Memory B cell (primary cell): ENCODE data around the gene OMP.

Experiments used
- ATAC-seq: fragments of 150-1000 bp; cut with Tn5 transposase; 2 replicates; pipeline ENCODE4 v1.10.0; 2021; ENCODE audit warnings: low read depth, mild to moderate bottlenecking, moderate library complexity
- DNase-seq, 2 donors: peaks; one replicate each; pipeline ENCODE4 v3.0.0; 2022; ENCODE audit warnings: low spot score in 2 of 2
- H3K27ac Mint-ChIP-seq: one replicate; pipeline ENCODE4 v1.8.0; 2022; ENCODE audit warnings: mild to moderate bottlenecking, moderate library complexity, mixed read lengths
- H3K27me3 Mint-ChIP-seq: one replicate; pipeline ENCODE4 v1.8.0; 2022; ENCODE audit warnings: mixed read lengths
- H3K36me3 Mint-ChIP-seq: one replicate; pipeline ENCODE4 v1.8.0; 2022; ENCODE audit warnings: mild to moderate bottlenecking, mixed read lengths
- H3K4me1 Mint-ChIP-seq: one replicate; pipeline ENCODE4 v1.8.0; 2022; ENCODE audit warnings: mixed read lengths
- H3K4me3 Mint-ChIP-seq: one replicate; pipeline ENCODE4 v1.8.0; 2022; ENCODE audit warnings: mild to moderate bottlenecking, moderate library complexity, mixed read lengths
- H3K9me3 Mint-ChIP-seq: one replicate; pipeline ENCODE4 v1.8.0; 2022; ENCODE audit warnings: mixed read lengths

Gene OMP

DNA sequence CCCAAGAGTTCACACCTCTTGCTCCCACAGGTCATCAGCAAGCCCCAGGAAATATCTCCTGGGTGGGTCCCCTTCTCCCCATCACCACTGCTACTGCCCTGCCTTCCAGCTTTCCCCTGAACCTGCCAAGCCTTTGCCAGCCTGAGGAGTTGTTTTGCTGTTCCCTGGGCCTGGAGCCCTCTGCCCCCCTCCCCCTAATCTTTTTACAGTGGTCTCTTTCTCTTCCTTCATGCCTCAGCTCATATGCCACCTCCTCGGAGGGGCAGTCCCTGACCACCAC is 44.3 kb downstream of the OMP start:
- H3K27ac Mint-ChIP-seq: no peak overlapping the region

GRCh38 chr11:77147668-77148321 is 45.2 kb downstream of the OMP start:
- Mint-ChIP-seq H3K9me3 (no peaks in the 10 kb centered on the region), H3K36me3 (no peaks in the 10 kb centered on the region), H3K4me1 (peaks cover 5% of the 10 kb centered on the region), H3K27me3 (peaks cover 13% of the 10 kb centered on the region), H3K4me3 (peak overlapping the region; percentile 60), H3K27ac (no peak overlapping the region)
- DNase-seq (no peak), ATAC-seq (peak; percentile 49)

More for the DNA sequence above, 44.3 kb downstream of the OMP start:
- peaks cover 5% of the 10 kb centered on the region for H3K4me1 Mint-ChIP-seq
- no peak for ATAC-seq
- H3K4me3 Mint-ChIP-seq: no peak overlapping the region
- no peaks in the 10 kb centered on the region for H3K9me3 Mint-ChIP-seq
- no peak for DNase-seq
- peaks cover 11% of the 10 kb centered on the region for H3K27me3 Mint-ChIP-seq
- no peaks in the 10 kb centered on the region for H3K36me3 Mint-ChIP-seq

DNA sequence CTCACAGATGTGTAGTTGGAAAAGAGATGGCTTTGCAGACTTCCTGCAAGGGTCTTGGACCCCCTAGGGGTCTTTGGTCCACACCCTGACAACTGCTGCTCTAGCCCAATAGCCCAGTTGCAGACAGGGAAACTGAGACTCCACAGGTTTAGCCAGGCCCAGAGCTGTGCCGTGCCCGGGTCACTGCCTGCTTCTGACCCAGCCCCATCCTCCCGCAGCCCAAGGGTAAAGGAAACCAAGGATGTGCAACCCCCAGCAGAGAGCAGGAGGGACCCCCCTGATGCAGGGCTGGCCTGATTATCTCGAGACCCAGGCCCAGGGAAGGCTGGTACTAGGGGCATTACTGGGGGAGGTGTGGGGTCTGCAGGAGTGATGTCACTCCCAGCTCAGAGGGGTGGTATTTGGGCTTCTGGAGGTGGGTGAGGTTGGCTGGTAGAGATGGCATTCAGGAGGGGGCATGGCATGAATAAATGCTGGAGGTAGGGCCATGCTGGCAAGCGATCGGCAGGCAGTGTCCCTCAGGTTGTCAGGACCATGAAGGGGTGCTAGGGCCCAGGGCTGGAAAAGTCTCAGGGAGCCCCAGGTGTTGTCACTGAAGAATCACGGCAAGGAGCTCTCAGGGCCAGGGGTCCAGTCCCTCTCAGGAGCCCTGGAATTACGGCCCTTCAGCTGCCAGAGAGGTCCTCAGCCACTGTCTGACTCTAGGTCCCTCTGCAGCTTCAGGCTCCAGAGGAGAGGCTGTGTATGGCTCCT is 46.5 kb downstream of the OMP start:
- Mint-ChIP-seq H3K4me3 (no peak overlapping the region), H3K9me3 (no peaks in the 10 kb centered on the region), H3K27ac (no peak overlapping the region), H3K36me3 (no peaks in the 10 kb centered on the region), H3K27me3 (peaks cover 13% of the 10 kb centered on the region), H3K4me1 (peaks cover 5% of the 10 kb centered on the region)
- no peak for ATAC-seq
- no peak for DNase-seq

GRCh38 chr11:77149716-77150392 is 47.2 kb downstream of the OMP start:
- H3K9me3 Mint-ChIP-seq: no peaks in the 10 kb centered on the region
- no peaks in the 10 kb centered on the region for H3K36me3 Mint-ChIP-seq
- no peak overlapping the region for H3K4me3 Mint-ChIP-seq
- H3K27me3 Mint-ChIP-seq: peaks cover 13% of the 10 kb centered on the region
- peaks cover 5% of the 10 kb centered on the region for H3K4me1 Mint-ChIP-seq
- no peak overlapping the region for H3K27ac Mint-ChIP-seq
- DNase-seq: no peak
- ATAC-seq: no peak

DNA sequence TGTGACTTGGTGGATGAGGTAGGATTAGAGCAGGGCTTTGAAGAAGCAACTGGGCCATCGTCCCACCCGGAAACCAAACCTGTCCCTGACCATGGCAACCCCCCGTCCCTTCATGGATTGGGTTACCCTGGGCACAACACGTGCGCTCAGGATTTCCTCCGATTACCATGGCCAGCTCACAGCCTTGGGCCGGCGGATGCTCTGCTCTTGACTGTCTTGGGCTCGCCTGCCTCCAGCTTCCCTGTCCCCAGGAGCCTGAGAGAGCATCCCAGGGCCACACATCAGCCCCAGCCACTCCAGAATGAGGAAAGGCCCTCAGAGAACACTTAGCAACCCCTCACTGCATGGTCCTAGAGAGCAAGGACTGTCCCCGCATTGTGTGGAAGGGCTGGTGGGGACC is 48.2 kb downstream of the OMP start:
- no peaks in the 10 kb centered on the region for H3K36me3 Mint-ChIP-seq
- no peak overlapping the region for H3K27ac Mint-ChIP-seq
- H3K4me1 Mint-ChIP-seq: peaks cover 5% of the 10 kb centered on the region
- no peak for DNase-seq
- no peak for ATAC-seq
- H3K4me3 Mint-ChIP-seq: no peak overlapping the region
- H3K9me3 Mint-ChIP-seq: no peaks in the 10 kb centered on the region
- peaks cover 13% of the 10 kb centered on the region for H3K27me3 Mint-ChIP-seq

DNA sequence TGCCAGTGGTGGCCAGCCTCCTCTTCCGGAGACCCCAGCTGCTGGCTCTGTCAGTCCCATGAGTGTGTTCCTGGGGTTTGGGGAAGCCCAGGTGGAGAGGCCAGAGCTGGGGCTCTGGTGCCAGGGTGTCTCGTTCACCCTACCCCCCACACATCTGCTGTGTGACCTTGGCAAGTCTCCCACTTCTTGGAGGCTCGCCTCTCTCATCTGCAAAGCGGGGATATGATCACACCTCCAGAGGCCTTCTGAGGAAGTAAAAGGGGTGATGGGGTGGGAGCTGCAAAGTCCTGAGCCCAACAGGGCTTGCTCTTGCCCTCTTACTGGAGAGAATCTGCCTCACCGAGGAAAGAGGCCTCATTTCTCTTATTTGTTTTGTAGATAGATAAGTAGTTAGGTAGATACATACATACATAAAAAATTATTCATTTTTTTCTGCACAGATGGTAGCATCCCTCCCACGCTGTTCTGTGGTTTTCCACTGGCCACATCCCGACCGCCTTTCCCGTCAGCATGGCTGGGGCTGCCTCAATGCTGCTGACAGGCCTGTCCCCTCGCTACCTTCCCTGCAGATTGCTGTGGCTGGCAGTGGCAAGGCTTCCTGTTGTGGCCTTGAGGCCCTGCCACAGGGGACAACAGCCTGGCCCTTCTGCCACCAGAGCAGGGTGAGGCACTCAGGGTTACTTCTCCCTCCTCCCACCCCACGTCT is 49.3 kb downstream of the OMP start:
- H3K4me1 Mint-ChIP-seq: peaks cover 5% of the 10 kb centered on the region
- H3K36me3 Mint-ChIP-seq: no peaks in the 10 kb centered on the region
- H3K4me3 Mint-ChIP-seq: no peak overlapping the region
- DNase-seq (no peak), ATAC-seq (no peak)
- no peaks in the 10 kb centered on the region for H3K9me3 Mint-ChIP-seq
- no peak overlapping the region for H3K27ac Mint-ChIP-seq
- H3K27me3 Mint-ChIP-seq: peaks cover 9% of the 10 kb centered on the region

DNA sequence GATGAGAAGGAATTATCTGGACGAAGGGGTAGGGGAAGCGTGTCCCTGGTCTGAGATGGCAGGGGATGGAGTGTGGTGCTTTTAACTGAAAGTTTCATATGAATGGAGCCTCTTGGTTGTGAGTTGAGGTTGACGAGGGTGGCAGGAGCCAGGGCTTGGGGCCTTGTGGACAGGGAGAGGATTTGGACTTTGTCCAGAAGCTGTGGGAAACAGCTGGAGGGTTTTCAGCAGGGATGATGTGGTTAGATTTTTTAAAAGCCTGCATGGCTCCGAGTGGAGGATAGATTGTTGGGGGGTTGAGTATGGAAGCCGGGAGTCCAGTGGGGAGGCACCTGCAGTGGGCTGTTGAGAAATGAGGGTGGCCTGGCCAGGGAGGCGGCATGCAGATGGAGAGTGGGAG is 50.2 kb downstream of the OMP start:
- Mint-ChIP-seq H3K4me1 (peaks cover 5% of the 10 kb centered on the region), H3K36me3 (no peaks in the 10 kb centered on the region), H3K27ac (no peak overlapping the region), H3K4me3 (no peak overlapping the region), H3K27me3 (peaks cover 6% of the 10 kb centered on the region), H3K9me3 (no peaks in the 10 kb centered on the region)
- no peak for DNase-seq
- no peak for ATAC-seq
